Inferior parietal cortex (tissue), 1 donor: ENCODE measurements around the gene MSL2.
"Not testable (repeated sequence)": the region's sequence is repeated elsewhere in the genome, so short reads cannot be mapped to it uniquely, and the experiment has no call there.

ENCODE experiments used
- DNase-seq: peaks from one replicate; pipeline ENCODE4 v3.0.0-alpha.2; 2016; ENCODE audit errors: extremely low spot score

The MSL2 gene

DNA sequence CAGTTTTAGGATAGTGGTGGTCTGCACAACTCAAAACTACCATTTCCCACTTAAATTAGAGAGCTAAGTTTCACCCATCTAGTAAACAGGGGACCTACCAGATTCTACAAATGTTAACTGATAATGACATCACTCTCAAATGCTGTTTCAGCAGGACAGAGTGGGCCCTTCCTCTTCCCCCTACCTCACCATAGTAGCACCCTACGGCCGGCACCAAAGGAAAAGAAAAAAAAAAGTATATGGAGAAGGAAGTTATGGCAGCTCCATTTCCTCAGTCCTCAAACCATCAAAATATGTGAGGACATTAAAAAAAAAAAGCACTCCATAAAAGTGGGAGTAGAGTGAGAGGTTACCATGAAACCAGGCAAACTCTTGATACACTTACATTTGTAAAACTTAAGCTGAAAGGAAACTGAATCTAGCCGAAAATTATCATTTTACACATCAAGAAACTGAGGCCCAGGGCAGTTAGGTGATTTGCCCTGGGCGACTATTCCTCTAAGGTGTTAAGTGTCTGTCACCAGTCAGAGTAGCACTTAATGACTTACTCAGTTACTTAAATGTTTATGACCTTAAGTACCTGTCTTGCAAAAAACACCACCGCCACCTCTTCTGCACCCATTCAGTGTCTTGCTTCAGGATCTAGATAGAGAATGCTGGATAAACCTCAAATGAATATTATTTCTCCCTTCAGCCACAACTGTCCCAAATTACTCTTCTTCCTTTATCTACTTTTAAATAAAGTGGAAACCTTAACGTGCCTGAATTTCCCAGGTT is 2.7 kb downstream of the MSL2 start:
- DNase-seq: peak; percentile 18

DNA sequence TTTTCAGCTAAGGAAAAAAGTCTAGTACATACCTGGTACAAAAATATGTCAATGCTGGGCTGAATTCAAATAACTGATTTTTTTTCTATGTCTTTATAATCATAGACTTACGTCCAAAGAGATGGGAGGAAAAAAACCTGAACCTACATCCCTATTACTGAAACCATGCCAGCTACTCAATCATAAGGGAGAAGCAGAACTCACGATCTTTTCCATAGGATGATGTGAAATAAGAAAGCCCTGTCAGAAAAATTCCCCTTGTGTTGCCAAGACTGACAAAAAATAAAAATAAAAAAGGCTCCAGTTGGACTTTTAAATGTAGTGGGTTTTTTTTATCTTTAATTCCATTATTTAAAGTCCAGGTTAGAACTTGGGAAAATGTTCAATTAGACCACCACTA is 3.3 kb downstream of the MSL2 start:
- no peak for DNase-seq

DNA sequence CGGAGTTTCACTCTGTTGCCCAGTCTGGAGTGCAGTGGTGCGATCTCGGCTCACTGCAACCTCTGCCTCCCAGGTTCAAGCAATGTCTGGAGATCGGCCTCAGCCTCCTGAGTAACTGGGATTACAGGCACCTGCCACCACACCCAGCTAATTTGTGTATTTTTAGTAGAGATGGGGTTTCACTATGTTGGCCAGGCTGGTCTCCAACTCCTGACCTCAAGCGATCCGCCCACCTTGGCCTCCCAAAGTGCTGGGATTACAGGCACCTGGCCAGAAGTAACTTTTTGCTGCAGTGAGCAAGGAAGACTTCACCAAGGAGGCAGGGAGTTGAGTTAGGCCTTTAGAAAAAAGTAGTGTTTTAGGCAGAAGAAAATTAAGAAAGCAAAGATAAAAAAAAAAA is 3.9 kb downstream of the MSL2 start:
- DNase-seq: not testable (repeated sequence)

DNA sequence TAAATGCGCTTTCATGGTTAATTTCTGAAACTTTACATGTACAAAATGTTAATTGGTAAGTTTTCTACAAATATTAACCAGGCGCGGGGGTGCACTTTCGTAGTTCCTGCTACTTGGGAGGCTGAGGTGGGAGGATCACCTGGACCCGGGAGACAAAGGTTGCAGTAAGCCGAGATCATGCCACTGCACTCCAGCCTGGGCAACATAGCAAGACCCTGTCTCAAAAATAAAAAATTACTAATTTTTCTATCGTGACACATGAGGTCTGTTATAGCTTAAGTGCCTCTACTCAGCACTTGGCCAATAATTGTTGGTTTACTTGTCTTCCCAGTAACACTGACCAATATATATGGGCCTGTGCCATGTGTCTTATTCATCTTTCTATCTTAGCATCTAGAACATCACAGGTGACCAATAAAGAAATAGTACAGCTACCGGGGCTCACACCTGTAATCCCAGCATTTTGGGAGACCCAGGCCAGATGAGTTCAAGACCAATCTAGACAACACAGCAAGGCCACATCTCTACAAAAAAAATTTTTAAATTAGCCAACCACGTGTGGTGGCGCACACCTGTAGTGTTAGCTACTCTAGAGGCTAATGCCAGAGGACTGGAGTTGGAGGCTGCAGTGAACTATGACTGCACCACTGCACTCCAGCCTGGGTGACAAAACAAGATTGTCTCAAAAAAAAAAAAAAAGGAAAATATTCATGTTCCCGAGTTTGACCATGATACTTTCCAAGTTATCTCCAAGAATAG is 6.1 kb downstream of the MSL2 start:
- no peak for DNase-seq

DNA sequence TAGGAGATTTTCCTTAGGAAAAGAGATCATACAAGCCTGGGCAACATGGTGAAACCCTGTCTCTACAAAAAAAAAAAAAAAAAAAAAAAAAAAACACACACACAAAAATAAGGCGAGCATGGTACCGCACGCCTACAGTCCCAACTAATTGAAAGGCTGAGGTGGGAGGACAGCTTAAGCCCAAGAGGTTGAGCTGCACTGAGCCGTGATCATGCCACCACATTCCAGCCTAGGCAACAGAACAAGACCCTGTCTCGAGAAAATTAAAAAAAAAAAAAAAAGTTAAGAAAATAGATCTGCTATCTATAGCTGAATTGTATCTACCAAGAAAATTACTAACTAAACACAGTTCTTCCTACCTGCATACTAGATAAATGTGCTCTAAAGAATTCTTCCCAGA is 7.1 kb downstream of the MSL2 start:
- DNase-seq: no peak

DNA sequence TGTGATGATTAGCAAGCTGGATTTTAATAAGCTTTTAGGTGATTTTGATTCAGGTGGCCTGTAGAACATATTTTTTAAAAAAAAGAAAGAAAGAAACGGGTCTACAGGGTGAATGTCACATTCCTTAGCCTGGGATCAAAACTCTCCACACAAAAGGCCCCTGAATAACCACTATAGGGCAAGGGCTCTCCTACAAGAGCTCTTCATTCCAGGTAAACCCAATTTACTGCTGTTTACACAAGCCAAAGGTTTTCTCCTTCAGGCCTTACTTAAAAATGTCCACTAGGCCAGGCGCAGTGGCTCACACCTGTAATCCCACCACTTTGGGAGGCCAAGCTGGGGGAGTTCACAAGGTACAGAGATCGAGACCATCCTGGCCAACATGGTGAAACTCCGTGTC is 8.3 kb downstream of the MSL2 start:
- DNase-seq: no peak

DNA sequence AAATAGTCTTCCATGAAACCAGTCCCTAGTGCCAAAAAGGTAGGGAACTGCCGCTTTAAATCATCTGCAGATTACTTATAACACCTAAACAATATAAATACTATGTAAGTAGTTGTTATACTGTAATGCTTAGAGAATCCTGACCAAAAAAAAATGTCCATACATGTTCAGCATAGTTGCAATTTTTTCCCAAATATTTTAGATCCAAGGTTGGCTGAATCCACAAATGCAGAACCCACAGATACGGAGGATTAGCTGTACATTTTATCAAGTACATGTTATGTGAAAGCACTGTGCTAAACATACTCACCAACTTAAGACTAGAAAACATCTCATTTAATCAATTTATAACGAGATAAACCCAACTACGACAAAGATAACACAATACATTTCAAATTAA is 9.3 kb downstream of the MSL2 start:
- DNase-seq: no peak

DNA sequence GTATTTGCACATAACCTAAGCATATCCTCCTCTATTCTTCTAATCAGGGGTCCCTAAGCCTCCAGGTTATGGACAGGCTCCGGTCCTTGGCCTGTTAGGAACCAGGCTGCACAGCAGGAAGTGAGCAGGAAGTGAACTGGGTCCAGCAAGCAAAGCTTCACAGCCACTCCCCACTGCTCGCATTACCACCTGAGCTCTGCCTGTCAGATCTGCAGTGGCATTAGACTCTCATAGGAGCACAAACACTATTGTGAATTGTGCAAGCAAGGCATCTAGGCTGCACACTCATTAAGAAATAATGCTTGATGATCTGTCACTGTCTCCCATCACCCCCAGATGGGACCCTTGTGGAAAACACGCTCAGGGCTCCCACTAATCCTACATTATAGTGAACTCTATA is 9.8 kb downstream of the MSL2 start:
- no peak for DNase-seq

DNA sequence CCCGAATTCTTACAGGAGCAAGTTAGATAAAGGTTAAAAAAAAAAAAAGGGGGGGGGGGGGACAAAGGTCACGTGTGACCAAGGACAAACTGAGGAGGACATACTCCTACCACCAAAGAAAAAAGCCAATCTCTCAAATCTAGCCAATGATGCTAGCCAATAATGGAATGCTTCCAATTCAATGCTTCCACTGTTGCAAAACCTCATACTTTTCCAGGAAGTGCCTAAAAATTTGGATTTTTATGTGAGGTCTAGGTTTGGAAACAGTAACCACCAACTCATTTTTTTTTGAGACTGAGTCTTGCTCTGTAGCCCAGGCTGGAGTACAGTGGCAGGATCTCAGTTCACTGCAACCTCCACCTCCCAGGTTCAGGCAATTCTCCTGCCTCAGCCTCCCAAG is 11.4 kb downstream of the MSL2 start:
- DNase-seq: no peak

DNA sequence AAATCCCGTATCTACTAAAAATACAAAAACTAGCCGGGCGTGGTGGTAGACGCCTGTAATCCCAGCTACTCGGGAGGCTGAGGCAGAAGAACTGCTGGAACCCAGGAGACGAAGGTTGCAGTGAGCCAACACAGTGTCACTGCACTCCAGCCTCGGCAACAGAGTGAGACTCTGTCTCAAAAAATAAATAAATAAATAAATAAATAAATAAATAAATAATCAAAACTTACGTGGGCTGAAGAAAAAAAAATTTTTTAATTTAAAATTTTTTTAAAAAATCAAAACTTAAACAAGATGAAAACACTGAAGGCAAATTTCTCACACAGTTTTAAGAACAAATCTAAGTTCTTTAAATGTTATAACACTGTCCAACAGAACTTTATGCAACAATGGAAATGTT is 14.4 kb downstream of the MSL2 start:
- no peak for DNase-seq

DNA sequence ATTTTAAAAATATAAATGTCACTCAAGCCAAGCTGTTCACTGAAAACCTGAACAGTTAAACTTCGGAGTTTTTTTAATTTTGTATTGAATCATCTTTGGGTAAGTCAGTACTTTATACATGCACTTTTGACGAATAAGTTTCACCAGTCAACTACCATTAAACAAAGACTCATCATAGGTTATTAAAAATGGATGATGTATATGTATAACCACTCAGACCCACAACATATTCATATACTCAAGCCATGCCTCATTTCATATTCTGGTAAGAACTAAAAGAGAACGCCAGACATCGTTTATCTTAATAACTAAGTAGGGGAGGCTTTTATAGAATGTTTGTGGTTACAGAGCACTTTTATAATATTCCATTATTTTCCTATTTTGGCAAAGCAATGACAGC is 18.3 kb downstream of the MSL2 start:
- DNase-seq: no peak

DNA sequence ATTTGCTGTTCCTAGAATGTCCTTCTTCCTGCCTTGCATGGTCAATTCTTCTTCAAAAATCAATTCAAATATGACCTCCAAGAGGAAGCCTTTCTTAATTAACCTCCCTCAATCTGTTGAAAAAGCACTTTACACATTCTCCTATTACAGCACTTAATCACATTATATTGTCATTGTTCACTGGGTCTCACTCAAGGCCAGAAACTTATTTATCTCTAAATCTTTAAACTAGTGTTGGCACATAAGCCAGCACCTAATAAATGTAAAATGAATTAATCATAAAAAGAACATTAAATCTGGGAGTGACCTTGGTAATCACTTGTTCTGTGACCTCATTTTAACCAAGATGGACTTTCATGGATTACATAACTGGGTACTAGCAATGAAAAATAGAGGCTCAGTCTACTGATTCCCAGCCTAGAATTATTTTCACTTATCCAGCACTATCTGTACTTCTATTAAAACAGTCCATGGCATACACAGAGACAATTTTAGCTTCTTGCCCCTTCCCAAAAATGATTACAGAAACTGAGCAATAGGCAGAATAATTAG is 22.1 kb downstream of the MSL2 start:
- DNase-seq: no peak

DNA sequence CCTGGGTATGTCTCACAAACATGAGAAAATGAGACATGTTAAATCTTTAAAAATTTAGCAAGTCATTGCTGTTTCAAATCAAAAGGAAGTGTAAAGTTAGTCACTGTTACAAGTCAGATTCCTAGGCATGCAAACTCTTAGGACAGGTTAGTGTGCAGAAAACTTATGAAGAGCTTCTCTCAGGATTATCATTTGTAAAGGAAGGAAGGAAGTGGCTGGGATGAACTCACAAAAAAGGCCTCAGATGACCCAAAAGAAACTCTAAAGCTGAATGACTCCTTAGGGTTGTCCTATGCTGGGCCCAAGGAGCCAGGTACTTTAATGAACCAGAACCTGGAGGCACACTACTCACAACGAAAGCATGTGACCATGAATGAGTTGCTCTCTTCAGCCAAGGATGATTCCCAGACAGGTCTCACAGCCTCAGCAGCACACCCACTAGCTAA is 25.0 kb downstream of the MSL2 start:
- no peak for DNase-seq

DNA sequence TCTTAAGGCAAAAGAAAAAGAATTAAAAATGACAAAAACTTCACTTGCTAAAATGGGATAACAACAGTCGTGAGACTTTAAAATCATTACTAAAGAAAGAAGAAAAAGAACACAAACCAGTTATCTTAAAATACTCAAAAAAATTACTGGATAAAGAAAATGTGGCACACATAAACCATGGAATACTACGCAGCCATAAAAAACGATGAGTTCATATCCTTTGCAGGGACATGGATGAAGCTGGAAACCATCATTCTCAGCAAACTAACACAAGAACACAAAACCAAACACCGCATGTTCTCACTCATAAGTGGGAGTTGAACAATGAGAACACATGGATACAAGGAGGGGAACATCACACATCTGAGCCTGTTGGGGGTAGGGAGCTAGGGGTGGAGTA is 27.9 kb downstream of the MSL2 start:
- DNase-seq: not testable (repeated sequence)

DNA sequence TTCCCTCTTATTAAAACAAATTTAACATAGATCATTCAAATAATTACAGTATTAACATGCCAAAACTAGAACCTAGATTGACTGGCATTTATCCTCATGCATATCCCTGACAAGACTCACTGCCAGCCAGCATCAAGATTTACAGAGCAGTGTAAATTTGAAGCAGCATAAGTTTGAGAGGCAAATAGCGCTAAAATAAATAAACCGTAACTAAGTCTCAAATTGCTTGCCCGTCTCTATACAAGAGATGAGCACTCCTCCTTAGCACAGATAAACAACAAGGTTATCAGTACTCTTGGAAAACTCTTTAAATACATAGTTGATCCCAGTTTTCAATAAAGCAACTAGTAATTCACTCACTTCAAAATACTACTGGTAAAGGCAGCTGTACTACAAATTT is 29.6 kb downstream of the MSL2 start:
- DNase-seq: no peak

DNA sequence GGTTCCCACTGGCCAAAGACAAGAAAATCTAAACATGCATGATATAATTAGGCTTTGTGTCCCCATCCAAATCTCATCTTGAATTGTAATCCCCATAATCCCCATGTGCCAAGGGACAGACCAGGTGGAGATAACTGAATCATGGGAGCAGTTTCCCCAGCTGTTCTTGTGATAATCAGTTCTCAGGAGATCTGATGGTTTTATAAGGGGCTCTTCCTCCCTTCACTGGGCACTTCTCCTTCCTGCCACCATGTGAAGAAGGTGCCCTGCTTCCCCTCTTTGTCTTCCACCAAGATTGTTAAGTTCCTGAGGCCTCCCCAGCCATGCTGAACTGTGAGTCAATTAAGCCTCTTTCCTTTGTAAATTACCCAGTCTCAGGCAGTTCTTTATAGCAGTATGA is 32.5 kb downstream of the MSL2 start:
- not testable (repeated sequence) for DNase-seq

DNA sequence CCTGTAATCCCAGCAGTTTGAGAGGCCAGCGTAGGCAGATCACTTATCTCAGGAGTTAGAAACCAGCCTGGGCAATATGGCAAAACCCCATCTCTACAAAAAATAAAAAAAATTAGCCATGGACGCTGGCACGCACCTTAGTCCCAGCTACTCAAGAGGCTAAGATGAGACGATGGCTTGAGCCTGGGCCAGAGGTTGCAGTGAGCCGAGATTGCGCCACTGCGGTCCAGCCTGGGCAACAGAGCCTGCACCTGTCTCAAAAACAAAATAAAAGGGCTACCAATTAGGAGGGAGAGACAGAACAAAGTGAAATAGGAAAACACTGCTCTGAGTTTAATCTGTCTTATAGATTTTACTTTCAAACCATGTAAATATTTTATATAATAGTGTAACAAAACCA is 33.8 kb downstream of the MSL2 start:
- DNase-seq: no peak

DNA sequence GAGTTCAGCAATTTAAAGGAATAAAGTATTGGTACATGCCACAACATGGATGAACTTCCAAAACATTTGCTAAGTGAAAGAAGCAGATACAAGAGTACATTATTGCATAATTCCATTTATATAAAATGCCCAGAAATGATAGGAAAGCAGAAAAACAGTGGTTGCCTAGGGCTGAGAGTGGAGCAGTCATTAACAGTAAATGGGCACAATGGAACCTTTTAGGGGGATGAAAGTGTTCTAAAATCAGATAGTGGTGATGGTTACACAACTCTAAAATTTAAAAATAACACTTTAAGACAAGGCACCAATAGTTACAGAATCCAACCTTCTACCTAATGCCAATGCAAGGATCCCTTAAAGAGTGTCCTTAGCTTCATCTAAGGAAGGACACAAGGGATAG is 34.6 kb downstream of the MSL2 start:
- DNase-seq: no peak

DNA sequence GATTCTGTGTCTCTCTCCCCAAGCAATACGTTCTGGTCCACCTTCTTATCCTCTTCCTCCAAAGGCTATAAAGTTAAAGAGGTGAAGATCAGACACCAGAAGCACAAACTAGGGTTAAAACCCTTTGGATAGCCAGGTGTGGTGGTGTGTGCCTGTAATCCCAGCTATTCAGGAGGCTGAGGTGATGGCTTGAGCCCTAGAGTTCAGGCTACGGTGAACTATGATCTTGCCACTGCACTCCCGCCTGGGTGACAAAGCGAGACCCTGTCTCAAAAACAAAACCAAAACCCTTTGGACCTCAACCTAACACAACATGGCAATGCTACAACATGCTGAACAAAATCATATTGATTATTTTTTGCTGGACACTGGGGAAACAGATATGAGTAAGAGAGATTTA is 43.2 kb downstream of the MSL2 start:
- DNase-seq: no peak

DNA sequence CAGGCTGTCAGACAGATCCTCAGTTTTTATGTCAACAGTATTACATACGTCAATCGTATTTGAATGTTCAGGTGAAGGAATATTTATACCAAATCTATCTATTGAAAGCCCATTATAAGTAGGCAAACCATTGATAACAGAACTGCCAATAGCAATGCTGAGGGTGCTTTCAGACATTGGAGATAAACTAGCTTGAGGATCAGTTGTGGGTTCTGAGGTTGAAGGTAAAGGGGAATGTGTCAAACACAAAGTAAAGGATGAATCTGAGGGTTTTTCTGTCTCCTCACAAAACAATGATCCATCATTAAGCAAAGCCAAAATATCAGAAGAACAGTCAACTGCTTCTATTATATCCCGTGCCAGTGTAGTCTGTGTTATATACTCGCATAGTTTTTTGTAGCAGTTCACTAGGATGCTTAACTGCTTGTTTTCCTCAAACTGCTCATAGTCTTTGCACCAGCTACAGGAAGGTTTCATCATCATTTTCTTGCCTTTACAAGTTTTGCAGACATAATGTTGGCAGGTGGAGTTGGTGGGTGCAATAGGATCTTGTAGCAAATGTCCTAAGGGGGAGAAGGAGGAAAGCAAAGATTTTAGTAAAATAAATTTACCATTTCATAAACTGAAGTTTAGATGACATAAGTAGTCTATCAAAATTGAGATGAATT is 43.8 kb downstream of the MSL2 start:
- DNase-seq: no peak

DNA sequence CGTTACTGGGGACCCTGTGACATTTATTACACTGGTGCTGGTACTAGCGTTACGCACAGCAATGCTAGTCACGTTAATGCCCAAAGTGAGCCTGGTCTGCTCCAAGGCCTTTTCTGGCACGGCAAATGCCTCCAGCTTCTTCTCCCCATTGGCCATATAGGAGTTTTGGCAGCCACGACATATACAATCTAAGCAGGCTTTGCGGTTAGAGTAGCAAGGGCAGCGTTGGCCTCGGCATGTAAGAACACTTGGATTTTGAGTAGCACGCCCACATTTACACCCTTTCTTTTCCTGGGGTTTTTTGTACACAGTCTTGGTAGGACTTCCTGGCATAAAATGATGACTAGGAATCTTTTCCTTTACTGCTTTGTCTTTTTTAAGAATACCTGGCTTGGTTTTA is 44.9 kb downstream of the MSL2 start:
- DNase-seq: no peak

DNA sequence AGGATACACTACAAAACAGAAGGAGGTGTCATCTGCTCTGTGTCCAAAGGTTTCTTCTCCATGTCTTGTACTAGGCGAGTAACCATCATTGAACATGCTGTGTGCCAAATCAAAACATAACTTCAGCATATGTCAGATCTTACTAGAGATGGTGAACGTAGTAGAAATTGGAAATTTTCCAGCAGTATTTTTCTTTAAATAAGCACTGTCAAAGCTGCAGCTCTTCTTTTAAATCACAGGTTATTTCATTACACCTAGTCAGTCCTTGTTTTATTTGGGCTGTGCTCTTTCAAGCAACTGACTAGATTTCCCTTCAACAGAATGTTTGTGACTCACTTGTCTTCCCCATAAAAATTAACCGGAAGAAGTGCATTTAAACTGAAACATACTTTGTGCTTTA is 46.5 kb downstream of the MSL2 start:
- no peak for DNase-seq
